Stimulated activated CD4-positive, alpha-beta T cell treated with anti-CD3 and anti-CD28 coated beads, TNF-alpha, amount 100 ng/mL, for 1 hour (primary cell): ENCODE results near the gene TDRD9.

ENCODE experiments used
- DNase-seq, 3 donors: peaks; one replicate each; pipeline ENCODE4 v3.0.0-alpha.2; 2020; ENCODE audit warnings: low read depth in 3 of 3, low spot score in 1 of 3

Gene TDRD9

GRCh38 chr14:104020471-104020870, 92.2 kb downstream of the TDRD9 start:
- DNase-seq, result no peak

- DNase-seq, result no peak
These were observed 95.2 kb downstream of the TDRD9 start for GRCh38 chr14:104023325-104024055.

- no peak for DNase-seq
These were observed 97.3 kb downstream of the TDRD9 start for GRCh38 chr14:104025534-104025933.

GRCh38 chr14:104026024-104026423, 97.8 kb downstream of the TDRD9 start:
- DNase-seq, result no peak

- no peak for DNase-seq
These were observed 102.7 kb downstream of the TDRD9 start for GRCh38 chr14:104030958-104031357.

GRCh38 chr14:104031384-104031783, 103.1 kb downstream of the TDRD9 start:
- DNase-seq, result no peak

GRCh38 chr14:104034976-104035699, 106.9 kb downstream of the TDRD9 start:
- no peak for DNase-seq

GRCh38 chr14:104036212-104036611, 108.0 kb downstream of the TDRD9 start:
- DNase-seq, result no peak

GRCh38 chr14:104037074-104037473, 108.8 kb downstream of the TDRD9 start:
- no peak for DNase-seq

- DNase-seq, result no peak
These were observed 109.6 kb downstream of the TDRD9 start for GRCh38 chr14:104037903-104038302.

- no peak for DNase-seq
These were observed 111.0 kb downstream of the TDRD9 start for GRCh38 chr14:104039214-104039613.

- DNase-seq, result no peak
These were observed 112.3 kb downstream of the TDRD9 start for GRCh38 chr14:104040539-104040938.

GRCh38 chr14:104041430-104042104, 113.3 kb downstream of the TDRD9 start:
- no peak for DNase-seq

- DNase-seq, result no peak
These were observed 115.8 kb downstream of the TDRD9 start for GRCh38 chr14:104044016-104044415.

- no peak for DNase-seq
These were observed 119.5 kb downstream of the TDRD9 start for GRCh38 chr14:104047761-104048160.

- no peak for DNase-seq
These were observed 120.7 kb downstream of the TDRD9 start for GRCh38 chr14:104048758-104049507.

GRCh38 chr14:104049576-104050240, 121.5 kb downstream of the TDRD9 start:
- no peak for DNase-seq

GRCh38 chr14:104051092-104051813, 123.0 kb downstream of the TDRD9 start:
- DNase-seq, result no peak

- no peak for DNase-seq
These were observed 126.1 kb downstream of the TDRD9 start for GRCh38 chr14:104054222-104054905.

GRCh38 chr14:104062281-104062680, 134.0 kb downstream of the TDRD9 start:
- no peak for DNase-seq
